A549 (cell line): ENCODE data around the gene CEACAM1.
"Not testable (repeated sequence)": the region's sequence is repeated elsewhere in the genome, so short reads cannot be mapped to it uniquely, and the experiment has no call there.

Source experiments
- CHD4 ChIP-seq: fragments of 200-600 bp; sonication (generic); IDR thresholded peaks from 2 replicates; pipeline ENCODE4 v1.6.1; 2016; ENCODE audit warnings: antibody characterized with exemption, mild to moderate bottlenecking, borderline replicate concordance
- CTCF ChIP-seq: fragments of >200 bp; sonication (Bioruptor Twin); formaldehyde crosslinking; IDR thresholded peaks from 3 replicates; pipeline ENCODE4 v1.5.1; 2016
- EHMT2 ChIP-seq: fragments of 200-600 bp; sonication (generic); IDR thresholded peaks from 2 replicates; pipeline ENCODE4 v1.6.1; 2016; ENCODE audit warnings: antibody characterized with exemption, low read depth, mild to moderate bottlenecking, moderate library complexity
- EP300 ChIP-seq, 2 experiments: fragments of >200 bp; sonication (Bioruptor Twin); formaldehyde crosslinking; IDR thresholded peaks; 2 replicates in 1 of 2; 3 replicates in 1 of 2; pipeline ENCODE4 v1.6.1; 2016 to 2017
- KDM5A ChIP-seq: fragments of 200-600 bp; sonication (generic); IDR thresholded peaks from 2 replicates; pipeline ENCODE4 v1.6.1; 2016; ENCODE audit warnings: antibody characterized with exemption, mild to moderate bottlenecking
- POLR2A ChIP-seq: IDR thresholded peaks from 2 replicates; pipeline ENCODE4 v1.6.1; 2012; ENCODE audit warnings: mild to moderate bottlenecking, low read length
- RAD21 ChIP-seq, 2 experiments: fragments of >200 bp in 1 of 2; sonication (Bioruptor Twin) in 1 of 2; formaldehyde crosslinking in 1 of 2; IDR thresholded peaks in 1 of 2; conservative IDR thresholded peaks in 1 of 2; 2 replicates in 1 of 2; 3 replicates in 1 of 2; pipeline ENCODE4 v1.6.1; 2012 to 2018; ENCODE audit warnings: inconsistent platforms in 1 of 2
- TP53 ChIP-seq: fragments of 250-450 bp; sonication (Bioruptor Pico); IDR thresholded peaks from 2 replicates; pipeline ENCODE4 v1.5.0; 2021; ENCODE audit warnings: mild to moderate bottlenecking, moderate library complexity

GRCh38 chr19:42522262-42522661, 6.0 kb downstream of the CEACAM1 start:
- TF ChIP-seq POLR2A; TP53 (CRISPR knock-in tag); KDM5A; EHMT2; CTCF; RAD21 (conservative IDR thresholded peaks at IDR 0.05 in 1 of 2, IDR thresholded peaks at IDR 0.05 in 1 of 2); CHD4; EP300 (IDR thresholded peaks at IDR 0.05): not testable (repeated sequence)
